Amniotic epithelial cell (primary cell): ENCODE measurements around the gene RFTN1.
"Not testable (repeated sequence)": the region's sequence is repeated elsewhere in the genome, so short reads cannot be mapped to it uniquely, and the experiment has no call there.

Experiments
- DNase-seq: peaks from one replicate; pipeline ENCODE4 v3.0.0-alpha.2; 2010; ENCODE audit warnings: low read depth

Gene RFTN1

DNA sequence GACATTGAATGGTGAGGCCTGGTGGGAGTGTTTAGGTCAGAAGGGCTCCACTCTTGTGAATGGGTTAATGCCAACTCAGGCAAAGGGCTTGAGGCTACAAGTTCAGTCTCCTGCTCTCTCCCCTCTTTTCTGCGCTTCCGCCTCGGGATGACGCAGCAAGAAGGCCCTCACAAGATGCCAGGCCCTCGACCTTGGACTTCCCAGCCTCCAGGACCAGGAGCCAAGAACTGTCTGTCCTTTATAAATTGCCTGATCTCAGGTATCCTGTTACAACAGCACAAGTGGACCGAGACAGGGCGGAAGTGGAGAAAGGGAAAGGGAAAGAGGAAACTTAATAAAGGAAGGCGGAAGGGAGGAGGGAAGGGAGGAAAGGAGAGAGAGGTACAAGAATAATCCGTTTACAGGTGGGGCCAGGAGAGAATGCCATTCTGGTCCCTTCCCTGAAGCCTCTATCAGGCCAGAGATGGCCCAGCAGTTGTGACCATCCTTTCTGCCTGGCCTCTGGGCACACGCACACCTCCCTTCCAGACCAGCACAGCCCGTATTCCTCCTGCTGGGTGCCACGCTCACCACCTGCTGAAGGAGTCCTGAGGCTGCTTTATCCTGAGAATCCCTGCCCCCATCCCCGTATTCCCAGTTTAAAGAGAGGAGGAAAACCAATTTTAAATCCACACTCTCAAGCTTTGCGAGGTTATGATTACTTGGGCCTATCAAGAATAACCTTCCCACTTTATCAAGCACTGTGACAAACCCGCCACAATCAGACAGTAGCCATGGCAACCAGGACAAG, 184.3 kb downstream of the RFTN1 start:
- no peak for DNase-seq

GRCh38 chr3:16328124-16328523, 185.4 kb downstream of the RFTN1 start:
- DNase-seq = no peak

GRCh38 chr3:16326724-16327349, 186.7 kb downstream of the RFTN1 start:
- DNase-seq = no peak

DNA sequence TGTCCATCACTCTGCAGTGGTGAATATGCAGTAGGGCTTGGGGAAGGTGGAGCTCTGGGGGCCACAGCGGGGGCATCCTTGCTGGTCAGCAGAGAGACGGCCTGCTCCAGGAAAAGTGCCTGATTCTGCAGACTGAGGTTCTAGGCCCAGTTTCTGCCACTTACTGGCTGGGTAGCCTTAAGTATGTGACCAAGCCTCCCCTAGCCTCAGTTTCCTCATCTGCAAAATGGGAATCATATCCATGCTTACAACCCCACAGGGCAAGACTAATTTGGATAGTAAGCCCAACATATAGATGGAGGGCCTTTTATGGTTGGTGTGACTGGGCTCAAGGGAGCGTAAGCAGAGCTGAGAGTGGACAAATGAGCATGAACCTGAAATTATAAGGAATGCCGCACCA, 187.6 kb downstream of the RFTN1 start:
- no peak for DNase-seq

DNA sequence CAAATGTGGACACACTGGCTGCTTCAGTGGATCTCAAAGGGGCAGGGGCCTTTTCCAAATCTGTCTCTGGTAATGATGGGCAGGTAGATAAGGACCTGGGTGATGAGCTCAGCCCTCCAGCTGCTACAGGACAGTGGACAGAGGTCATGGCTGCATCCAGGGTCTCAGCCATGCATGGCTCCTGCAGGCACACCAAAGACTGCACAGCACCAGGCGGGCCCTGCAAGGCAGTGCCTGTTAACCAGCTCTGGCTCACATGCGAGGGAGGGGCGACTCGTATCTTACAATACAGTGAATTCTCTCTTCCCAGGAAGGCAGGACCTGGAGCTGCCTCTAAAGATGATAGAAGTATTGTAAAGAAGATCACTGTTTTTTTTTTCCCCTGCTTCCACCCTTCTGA, 189.8 kb downstream of the RFTN1 start:
- DNase-seq = no peak

DNA sequence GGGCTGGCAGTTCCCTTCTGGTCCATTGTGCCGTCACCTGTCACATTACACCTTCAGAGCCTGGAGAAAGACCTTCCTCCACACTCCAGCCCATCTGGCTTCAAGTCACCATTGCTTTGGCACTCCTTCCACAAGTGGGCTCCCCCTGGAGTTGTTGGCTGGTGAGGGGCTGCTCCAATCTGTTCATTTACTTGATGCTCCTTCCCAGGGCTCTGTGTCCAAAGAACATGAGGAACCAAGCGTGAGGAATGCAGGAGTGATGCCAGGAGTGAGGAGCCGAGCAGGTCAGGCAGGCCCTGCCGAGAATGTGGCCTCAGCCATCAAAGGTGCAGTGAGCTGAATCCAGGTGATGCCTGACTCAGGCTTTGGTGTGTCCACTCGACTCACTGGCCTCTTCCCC, 191.3 kb downstream of the RFTN1 start:
- DNase-seq = no peak

DNA sequence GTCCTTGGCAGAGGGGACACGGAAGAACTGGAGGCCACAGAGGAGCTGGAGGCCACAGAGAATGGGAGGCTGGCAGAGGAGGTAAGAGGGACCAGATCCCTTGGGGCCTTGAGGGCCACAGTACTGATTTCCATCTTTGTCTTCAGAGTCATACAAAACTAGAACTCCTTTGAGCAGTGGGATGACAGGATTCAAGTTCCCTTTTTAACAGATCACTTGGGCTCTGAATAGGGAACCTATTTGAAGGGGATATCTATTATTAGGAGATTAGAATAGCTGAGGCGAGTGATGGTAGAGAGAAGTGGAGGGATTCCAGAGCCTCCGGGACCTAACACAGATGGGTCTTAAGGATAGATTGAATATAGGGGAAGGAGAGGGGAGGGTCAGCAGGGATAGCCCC, 192.8 kb downstream of the RFTN1 start:
- DNase-seq = no peak

GRCh38 chr3:16319723-16320122, 193.8 kb downstream of the RFTN1 start:
- no peak for DNase-seq

DNA sequence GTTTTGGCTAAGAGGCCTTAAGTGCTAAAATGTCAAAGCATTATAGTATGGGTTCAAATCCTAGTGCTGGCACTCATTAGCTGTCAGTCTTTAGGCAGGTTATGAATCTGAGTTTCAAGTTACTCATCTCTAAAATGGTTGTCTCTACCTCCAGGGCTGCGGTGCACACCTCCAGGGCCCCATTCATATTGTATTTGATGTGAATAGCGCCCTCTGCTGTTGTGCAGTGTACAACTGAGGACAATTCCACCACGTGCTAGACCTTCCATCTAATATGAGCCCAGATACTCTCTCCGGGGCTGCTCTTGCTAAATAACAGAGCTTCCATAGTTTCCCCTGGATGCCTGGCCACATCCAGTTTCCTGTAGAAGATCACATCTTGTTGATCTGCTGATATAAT, 194.2 kb downstream of the RFTN1 start:
- DNase-seq = no peak

DNA sequence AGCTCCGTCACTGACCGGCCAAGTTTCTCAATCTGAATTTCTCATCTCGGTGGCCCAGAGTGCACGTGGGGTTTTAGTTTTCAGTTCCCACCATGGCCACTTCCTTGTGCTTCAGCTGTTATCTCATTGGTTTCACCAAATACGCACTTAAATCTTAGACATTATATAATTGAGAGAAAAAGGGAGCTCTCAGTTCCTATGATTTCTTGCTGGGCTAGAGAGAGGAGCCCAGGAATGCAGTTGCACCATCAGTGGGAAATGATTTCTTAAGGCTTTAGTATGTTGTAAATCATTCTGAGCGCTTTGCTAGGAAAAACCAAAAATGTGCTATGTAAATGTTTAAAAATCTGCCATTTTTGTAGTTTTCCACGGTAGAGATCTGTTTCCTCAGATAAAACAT, 195.3 kb downstream of the RFTN1 start:
- DNase-seq = peak; percentile 95

DNA sequence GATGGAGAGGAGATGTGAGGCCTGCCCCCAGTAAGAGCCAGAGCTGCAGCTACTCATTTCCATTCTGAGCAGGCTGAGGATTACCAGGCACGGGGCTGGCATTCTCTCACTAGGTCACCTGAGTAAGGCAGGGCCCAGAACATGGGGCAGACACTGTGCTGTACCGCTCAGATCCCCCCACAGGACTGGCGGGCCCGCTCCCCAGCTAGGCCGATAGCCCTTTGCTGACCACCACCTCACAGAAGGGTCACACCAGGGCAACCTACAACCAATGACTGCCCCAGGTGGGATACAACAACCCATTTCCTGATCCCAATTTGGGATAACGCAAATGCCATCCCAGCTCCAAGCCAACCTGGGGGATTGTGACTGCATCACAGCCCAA, 195.9 kb downstream of the RFTN1 start:
- DNase-seq = no peak

DNA sequence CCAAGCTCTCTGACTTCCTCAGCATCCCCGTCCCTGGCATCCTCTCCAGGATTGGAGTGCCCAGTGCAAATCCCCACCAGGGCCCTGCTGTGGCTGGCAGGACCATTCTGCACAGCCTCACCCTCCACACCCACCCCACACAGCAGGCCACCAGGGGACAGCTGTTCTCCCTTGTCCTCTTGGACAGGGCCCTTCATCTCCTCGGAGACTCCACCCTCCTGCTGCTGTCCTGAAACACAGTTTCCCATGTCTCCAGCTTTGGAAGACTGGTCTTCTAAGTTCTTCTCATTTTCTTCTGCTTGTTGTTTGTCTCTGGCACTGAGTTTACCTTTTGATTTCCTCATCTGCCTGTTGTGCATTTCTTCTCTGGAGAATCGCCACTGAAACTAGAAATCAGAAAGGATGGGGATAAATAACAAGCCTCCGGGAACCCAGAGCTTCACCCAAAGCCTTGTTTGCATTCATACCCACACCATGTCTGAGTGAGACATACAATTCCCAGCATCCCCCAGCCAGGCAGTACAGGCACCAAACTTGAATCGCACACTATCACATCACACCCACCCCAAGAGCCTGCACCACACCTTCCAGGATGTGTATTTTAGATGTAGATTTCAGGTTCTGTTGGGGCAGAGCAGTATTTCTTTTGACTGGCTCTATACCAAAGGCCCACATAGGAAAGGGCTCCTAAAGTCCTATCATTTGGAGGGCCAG, 196.5 kb downstream of the RFTN1 start:
- DNase-seq = no peak

GRCh38 chr3:16316396-16316795, 197.1 kb downstream of the RFTN1 start:
- DNase-seq = no peak

GRCh38 chr3:16315623-16316022, 197.9 kb downstream of the RFTN1 start:
- DNase-seq = no peak

- DNase-seq = no peak
These were observed 199.4 kb downstream of the RFTN1 start for GRCh38 chr3:16313886-16314645.

GRCh38 chr3:16311960-16312451, 201.5 kb downstream of the RFTN1 start:
- DNase-seq = peak; percentile 80

DNA sequence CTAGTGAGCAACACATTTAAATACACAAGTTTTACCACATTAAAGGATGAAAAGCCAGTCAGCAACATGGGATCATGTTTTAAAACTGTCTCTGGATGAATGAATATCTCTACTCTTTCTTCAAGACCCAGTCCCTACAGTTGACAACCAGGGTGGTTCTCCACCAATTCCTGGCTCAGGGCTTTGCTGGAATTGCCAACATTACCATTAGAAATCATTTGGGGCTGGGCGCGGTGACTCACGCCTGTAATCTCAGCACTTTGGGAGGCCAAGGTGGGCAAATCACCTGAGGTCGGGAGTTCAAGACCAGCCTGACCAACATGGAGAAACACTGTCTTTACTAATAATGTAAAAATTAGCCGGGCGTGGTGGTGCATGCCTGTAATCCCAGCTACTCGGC, 203.0 kb downstream of the RFTN1 start:
- DNase-seq = not testable (repeated sequence)

DNA sequence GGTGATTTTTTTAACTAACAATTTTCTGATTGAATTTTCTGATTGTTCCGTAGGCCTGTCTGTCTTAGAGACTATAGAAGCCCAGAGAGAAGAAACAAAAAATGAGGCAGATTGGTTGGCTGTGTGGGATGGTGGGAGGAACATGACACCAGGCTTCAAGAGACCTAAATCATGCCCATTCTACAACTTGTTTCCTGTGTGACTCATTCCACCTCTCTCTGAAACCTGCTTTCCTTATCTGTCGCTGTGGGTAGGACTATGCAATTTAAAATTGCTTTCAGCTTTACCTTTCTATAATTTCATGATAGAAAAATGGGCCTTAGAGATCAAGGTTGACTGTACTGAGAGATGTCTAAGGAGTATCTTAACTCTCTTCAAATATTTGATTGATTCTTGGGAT, 203.9 kb downstream of the RFTN1 start:
- peak; percentile 83 for DNase-seq

- DNase-seq = no peak
These were observed 204.8 kb downstream of the RFTN1 start for GRCh38 chr3:16308727-16309126.

DNA sequence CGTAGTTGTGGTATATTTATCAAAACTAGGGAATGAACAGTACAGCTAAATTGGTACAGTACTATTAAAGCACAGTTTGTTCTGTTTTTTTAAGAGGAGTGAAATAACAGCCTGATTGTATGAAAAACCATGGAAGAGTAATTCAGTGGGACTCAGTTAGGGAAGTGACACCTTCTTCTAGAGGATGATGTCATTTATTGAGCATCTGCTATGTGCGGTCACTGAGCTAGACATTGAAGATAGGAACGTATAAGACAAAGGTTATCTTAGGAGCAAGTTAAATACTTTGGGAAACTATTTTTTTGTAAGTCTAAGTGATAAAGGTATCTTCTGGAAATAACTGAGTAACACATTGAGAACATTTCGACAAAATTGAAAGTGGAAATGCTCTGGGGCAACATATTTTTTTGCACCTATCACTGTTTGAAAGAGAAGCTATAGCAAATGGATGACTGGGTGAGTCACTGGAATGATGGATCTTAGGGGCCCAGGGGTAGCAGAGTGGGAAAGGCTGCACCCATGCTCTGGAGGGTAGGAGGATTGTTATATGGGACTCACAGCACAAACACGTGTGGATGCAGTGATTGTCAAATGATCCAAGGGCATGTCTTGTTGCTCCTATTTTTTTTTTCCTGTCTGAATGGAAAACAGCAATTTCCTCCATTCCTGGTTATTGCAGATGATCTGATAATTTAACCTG, 205.5 kb downstream of the RFTN1 start:
- peak; percentile 29 for DNase-seq

- no peak for DNase-seq
These were observed 208.4 kb downstream of the RFTN1 start for GRCh38 chr3:16305111-16305541.
